GM06990 (cell line): ENCODE results near the gene RTN4RL1.

Source experiments
- DNase-seq: peaks from one replicate; pipeline ENCODE4 v3.0.0-alpha.2; 2011; ENCODE audit not compliant: insufficient read length; ENCODE audit errors: extremely low read depth
- H3K27me3 ChIP-seq: replicated peaks from 2 replicates; pipeline ENCODE4 v1.6.0; 2011; ENCODE audit warnings: low read length; ENCODE audit not compliant: control insufficient read depth, insufficient read depth
- H3K36me3 ChIP-seq: 2 replicates; pipeline ENCODE4 v1.5.1; 2011; ENCODE audit warnings: low read length; ENCODE audit not compliant: control insufficient read depth, insufficient read depth
- H3K4me3 ChIP-seq: replicated peaks from 2 replicates; pipeline ENCODE4 v1.5.1; 2011; ENCODE audit warnings: low read depth, mild to moderate bottlenecking, control low read depth, low read length
- CTCF ChIP-seq: IDR thresholded peaks from 2 replicates; pipeline ENCODE4 v1.5.1; 2011; ENCODE audit warnings: low read length, control low read depth, mild to moderate bottlenecking, inconsistent platforms; ENCODE audit not compliant: insufficient read depth, poor library complexity, severe bottlenecking

Gene RTN4RL1

GRCh38 chr17:2022647-2023240, 2.4 kb downstream of the RTN4RL1 start:
- no peak overlapping the region for H3K4me3 ChIP-seq
- TF ChIP-seq CTCF, result no peak
- H3K27me3 ChIP-seq, result peaks cover 2% of the 10 kb centered on the region
- no peaks in the 10 kb centered on the region for H3K36me3 ChIP-seq
- DNase-seq, result no peak

DNA sequence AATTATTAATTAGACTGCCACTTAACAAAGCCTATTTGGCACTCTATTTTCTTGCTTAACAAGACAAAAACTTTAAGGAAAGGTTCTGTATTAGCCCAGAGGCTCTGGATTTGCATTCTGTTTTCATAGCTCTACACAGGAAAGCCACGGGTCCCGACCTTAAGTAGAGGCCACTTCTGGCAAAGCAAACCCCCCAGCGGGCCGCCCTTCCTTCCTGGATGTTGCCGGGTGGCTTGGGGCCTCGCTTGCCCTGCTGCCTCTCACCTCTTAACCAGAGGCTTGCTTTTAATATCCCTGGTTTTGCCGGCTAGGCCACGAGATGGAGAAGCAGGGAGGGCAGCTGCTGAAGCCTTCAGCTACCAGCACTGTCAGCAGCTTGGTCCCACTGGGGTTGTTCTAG, 4.4 kb downstream of the RTN4RL1 start:
- H3K36me3 ChIP-seq, result no peaks in the 10 kb centered on the region
- no peak for DNase-seq
- H3K27me3 ChIP-seq, result no peaks in the 10 kb centered on the region; the same call in 1 of the 2 replicates
- no peak for TF ChIP-seq CTCF
- H3K4me3 ChIP-seq, result no peak overlapping the region

DNA sequence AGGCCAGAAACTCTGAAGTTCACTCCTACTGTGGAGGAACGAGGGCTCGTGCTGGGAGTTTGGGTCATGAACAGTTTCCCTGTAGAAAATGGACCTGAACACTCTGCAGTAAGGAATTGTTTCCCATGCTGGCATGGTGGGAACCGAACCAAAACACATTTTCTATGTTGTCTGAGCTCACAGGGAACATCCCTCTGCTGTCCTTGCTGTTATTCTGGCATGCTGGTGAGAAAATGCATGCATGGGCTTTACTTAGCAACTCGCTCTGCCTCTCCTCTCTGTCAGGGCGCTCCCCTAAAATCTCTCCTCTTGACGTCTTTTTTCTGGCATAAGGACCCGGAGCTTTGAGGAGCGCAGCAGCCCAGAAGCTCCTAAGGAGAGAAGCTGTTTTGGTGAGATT, 5.4 kb downstream of the RTN4RL1 start:
- Histone ChIP-seq H3K36me3 (no peaks in the 10 kb centered on the region), H3K27me3 (no peaks in the 10 kb centered on the region; the same call in 1 of the 2 replicates), H3K4me3 (no peak overlapping the region)
- TF ChIP-seq CTCF, result no peak
- no peak for DNase-seq

GRCh38 chr17:2018716-2019510, 6.2 kb downstream of the RTN4RL1 start:
- no peak for DNase-seq
- Histone ChIP-seq H3K27me3 (no peaks in the 10 kb centered on the region; the same call in 1 of the 2 replicates), H3K4me3 (no peak overlapping the region), H3K36me3 (no peaks in the 10 kb centered on the region)
- TF ChIP-seq CTCF, result no peak

GRCh38 chr17:2017274-2017941, 7.7 kb downstream of the RTN4RL1 start:
- no peaks in the 10 kb centered on the region; the same call in 1 of the 2 replicates for H3K27me3 ChIP-seq
- no peak for TF ChIP-seq CTCF
- no peaks in the 10 kb centered on the region for H3K36me3 ChIP-seq
- H3K4me3 ChIP-seq, result no peak overlapping the region
- no peak for DNase-seq
